Ishikawa (cell line): ENCODE measurements around the gene TCF7L2.

Experiments used
- CEBPB ChIP-seq: IDR thresholded peaks from 2 replicates; pipeline ENCODE4 v1.6.1; 2012
- CREB1 ChIP-seq: IDR thresholded peaks from 2 replicates; pipeline ENCODE4 v1.6.1; 2012; ENCODE audit warnings: low read depth
- EP300 ChIP-seq: IDR thresholded peaks from 2 replicates; pipeline ENCODE4 v1.6.1; 2012; ENCODE audit warnings: borderline replicate concordance
- NFIC ChIP-seq: IDR thresholded peaks from 2 replicates; pipeline ENCODE4 v1.6.1; 2012
- RAD21 ChIP-seq: IDR thresholded peaks from 2 replicates; pipeline ENCODE4 v1.6.1; 2012; ENCODE audit warnings: low read depth
- TAF1 ChIP-seq: IDR thresholded peaks from 2 replicates; pipeline ENCODE4 v1.6.1; 2012; ENCODE audit warnings: low read depth, mild to moderate bottlenecking
- TEAD4 ChIP-seq: IDR thresholded peaks from 2 replicates; pipeline ENCODE4 v1.6.1; 2012
- YY1 ChIP-seq: IDR thresholded peaks from 2 replicates; pipeline ENCODE4 v1.6.1; 2012; ENCODE audit warnings: low read depth
- TF ChIP-seq, protein P1 (sequence below): IDR thresholded peaks from 2 replicates; pipeline ENCODE4 v1.6.1; 2012
- TF ChIP-seq, protein P2 (sequence below): IDR thresholded peaks from 2 replicates; pipeline ENCODE4 v1.6.1; 2012
- TF ChIP-seq, protein P3 (sequence below): IDR thresholded peaks from 2 replicates; pipeline ENCODE4 v1.6.1; 2012; ENCODE audit warnings: low read depth, mild to moderate bottlenecking

DNA sequence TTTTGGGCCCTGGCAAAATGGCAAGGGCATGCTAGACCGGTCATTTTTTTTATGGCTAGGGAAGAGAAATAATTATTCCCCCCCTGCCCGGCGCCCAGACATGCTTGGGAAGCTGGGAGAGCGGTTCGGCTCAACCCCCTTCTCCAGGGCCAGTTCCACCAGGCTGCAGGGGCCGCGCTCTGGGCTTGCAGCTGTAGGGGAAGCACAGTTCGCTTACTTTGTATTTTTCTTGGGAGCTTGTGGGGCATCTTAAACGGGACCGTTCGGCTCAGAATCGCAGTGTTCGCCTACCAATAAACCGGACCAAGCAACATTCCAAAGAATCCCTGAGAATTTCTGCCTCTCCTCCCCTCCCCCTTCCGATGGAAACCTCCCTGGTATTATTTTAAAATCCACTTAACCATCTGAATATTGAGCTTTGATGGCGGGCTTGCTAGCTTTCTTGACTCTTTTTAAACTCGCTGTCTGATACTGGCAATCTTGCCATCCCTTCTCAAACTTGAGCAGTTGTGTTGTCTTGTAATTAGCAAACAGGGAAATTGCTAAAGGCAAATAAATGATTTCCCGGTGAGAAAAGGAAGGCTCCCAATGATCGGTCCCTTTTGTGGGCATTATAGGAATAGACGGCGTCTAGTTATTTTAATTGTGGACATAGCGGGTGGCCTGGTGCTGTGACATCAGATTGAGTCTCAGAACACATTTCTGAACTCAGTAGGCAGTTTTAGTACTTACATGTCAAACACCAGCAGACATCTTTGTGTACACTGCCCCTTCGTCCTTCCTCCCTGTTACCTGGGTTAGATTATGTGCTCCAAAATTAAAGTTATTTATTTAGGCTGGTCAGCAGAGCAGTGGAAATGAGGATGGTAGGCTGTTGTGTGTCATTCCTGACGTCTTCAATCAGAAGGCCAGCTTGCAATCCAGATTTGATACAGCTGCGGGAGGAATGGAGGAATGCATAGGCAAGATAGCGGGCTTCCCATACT, 3.4 kb downstream of the TCF7L2 start:
- TF ChIP-seq YY1 (no peak), RAD21 (no peak), NFIC (no peak), CREB1 (no peak), CEBPB (no peak), TAF1 (no peak), EP300 (no peak), TEAD4 (no peak)
- TF ChIP-seq, protein P1, sequence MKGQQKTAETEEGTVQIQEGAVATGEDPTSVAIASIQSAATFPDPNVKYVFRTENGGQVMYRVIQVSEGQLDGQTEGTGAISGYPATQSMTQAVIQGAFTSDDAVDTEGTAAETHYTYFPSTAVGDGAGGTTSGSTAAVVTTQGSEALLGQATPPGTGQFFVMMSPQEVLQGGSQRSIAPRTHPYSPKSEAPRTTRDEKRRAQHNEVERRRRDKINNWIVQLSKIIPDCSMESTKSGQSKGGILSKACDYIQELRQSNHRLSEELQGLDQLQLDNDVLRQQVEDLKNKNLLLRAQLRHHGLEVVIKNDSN: no peak
- TF ChIP-seq, protein P2, sequence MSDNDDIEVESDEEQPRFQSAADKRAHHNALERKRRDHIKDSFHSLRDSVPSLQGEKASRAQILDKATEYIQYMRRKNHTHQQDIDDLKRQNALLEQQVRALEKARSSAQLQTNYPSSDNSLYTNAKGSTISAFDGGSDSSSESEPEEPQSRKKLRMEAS: no peak
- TF ChIP-seq, protein P3, sequence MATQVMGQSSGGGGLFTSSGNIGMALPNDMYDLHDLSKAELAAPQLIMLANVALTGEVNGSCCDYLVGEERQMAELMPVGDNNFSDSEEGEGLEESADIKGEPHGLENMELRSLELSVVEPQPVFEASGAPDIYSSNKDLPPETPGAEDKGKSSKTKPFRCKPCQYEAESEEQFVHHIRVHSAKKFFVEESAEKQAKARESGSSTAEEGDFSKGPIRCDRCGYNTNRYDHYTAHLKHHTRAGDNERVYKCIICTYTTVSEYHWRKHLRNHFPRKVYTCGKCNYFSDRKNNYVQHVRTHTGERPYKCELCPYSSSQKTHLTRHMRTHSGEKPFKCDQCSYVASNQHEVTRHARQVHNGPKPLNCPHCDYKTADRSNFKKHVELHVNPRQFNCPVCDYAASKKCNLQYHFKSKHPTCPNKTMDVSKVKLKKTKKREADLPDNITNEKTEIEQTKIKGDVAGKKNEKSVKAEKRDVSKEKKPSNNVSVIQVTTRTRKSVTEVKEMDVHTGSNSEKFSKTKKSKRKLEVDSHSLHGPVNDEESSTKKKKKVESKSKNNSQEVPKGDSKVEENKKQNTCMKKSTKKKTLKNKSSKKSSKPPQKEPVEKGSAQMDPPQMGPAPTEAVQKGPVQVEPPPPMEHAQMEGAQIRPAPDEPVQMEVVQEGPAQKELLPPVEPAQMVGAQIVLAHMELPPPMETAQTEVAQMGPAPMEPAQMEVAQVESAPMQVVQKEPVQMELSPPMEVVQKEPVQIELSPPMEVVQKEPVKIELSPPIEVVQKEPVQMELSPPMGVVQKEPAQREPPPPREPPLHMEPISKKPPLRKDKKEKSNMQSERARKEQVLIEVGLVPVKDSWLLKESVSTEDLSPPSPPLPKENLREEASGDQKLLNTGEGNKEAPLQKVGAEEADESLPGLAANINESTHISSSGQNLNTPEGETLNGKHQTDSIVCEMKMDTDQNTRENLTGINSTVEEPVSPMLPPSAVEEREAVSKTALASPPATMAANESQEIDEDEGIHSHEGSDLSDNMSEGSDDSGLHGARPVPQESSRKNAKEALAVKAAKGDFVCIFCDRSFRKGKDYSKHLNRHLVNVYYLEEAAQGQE: no peak
